SU-DHL-6 (cell line): ENCODE data around the gene FAM53A.

Experiments used
- H2AFZ ChIP-seq: fragments of 200-600 bp; sonication (generic); 2 replicates; pipeline ENCODE4 v1.6.1; 2014; ENCODE audit warnings: low read depth, mild to moderate bottlenecking, moderate library complexity, mixed read lengths, antibody characterized with exemption, low read length; ENCODE audit not compliant: severe bottlenecking
- H3F3A ChIP-seq: fragments of 200-600 bp; shearing (Covaris generic); 2 replicates; pipeline ENCODE4 v1.6.0; 2016; ENCODE audit warnings: antibody characterized with exemption, mild to moderate bottlenecking; ENCODE audit not compliant: insufficient read depth
- H3K27ac ChIP-seq: fragments of 200-600 bp; sonication (generic); 2 replicates; pipeline ENCODE4 v1.5.1; 2016; ENCODE audit warnings: low read depth, mild to moderate bottlenecking, low read length, moderate library complexity, mixed read lengths
- H3K27me3 ChIP-seq: fragments of 200-600 bp; sonication (generic), shearing (Covaris generic); 2 replicates; pipeline ENCODE4 v1.6.0; 2014; ENCODE audit warnings: mild to moderate bottlenecking, low read length
- H3K36me3 ChIP-seq: fragments of 200-600 bp; sonication (generic); 2 replicates; pipeline ENCODE4 v1.6.1; 2014; ENCODE audit warnings: mild to moderate bottlenecking, low read length, mixed read lengths
- H3K4me2 ChIP-seq: fragments of 300-600, 200-600 bp; shearing (Covaris generic), sonication (generic); 2 replicates; pipeline ENCODE4 v1.6.0; 2014; ENCODE audit warnings: low read length, low read depth, mild to moderate bottlenecking; ENCODE audit not compliant: poor library complexity, severe bottlenecking
- H3K4me3 ChIP-seq: fragments of 200-600 bp; sonication (generic); 2 replicates; pipeline ENCODE4 v1.5.1; 2014; ENCODE audit warnings: antibody characterized with exemption, low read length, mild to moderate bottlenecking, mixed read lengths; ENCODE audit not compliant: insufficient read depth, poor library complexity, severe bottlenecking
- H3K79me2 ChIP-seq: fragments of 200-600 bp; sonication (generic); 2 replicates; pipeline ENCODE4 v1.6.1; 2014; ENCODE audit warnings: mild to moderate bottlenecking, low read length, moderate library complexity; ENCODE audit not compliant: insufficient read depth
- H3K9ac ChIP-seq: fragments of 200-600 bp; sonication (generic); 2 replicates; pipeline ENCODE4 v1.7.0; 2014; ENCODE audit warnings: mild to moderate bottlenecking, low read length
- H3K9me2 ChIP-seq: fragments of 200-600 bp; sonication (generic); replicated peaks from 2 replicates; pipeline ENCODE4 v1.6.1; 2014; ENCODE audit warnings: low read length; ENCODE audit not compliant: insufficient read depth
- H3K9me3 ChIP-seq: fragments of 200-600 bp; sonication (generic); 2 replicates; pipeline ENCODE4 v1.6.1; 2014; ENCODE audit warnings: low read length, mixed read lengths; ENCODE audit not compliant: insufficient read depth
- H4K20me1 ChIP-seq: fragments of 200-600 bp; sonication (generic); 2 replicates; pipeline ENCODE4 v1.6.1; 2014; ENCODE audit warnings: low read depth, mild to moderate bottlenecking, antibody characterized with exemption, low read length, moderate library complexity, mixed read lengths
- EZH2phosphoT487 ChIP-seq: fragments of 200-600 bp; sonication (generic), shearing (Covaris generic); conservative IDR thresholded peaks from 2 replicates; pipeline ENCODE4 v1.6.1; 2018; ENCODE audit warnings: mild to moderate bottlenecking, antibody characterized with exemption, low read length, moderate library complexity, mixed read lengths
- TF ChIP-seq, protein P1 (sequence below): fragments of 200-600 bp; sonication (generic); IDR thresholded peaks from one replicate; pipeline ENCODE4 v1.5.1; 2017; ENCODE audit warnings: antibody characterized with exemption, mild to moderate bottlenecking, low read length, moderate library complexity; ENCODE audit not compliant: insufficient read depth, poor library complexity, severe bottlenecking

FAM53A gene

DNA sequence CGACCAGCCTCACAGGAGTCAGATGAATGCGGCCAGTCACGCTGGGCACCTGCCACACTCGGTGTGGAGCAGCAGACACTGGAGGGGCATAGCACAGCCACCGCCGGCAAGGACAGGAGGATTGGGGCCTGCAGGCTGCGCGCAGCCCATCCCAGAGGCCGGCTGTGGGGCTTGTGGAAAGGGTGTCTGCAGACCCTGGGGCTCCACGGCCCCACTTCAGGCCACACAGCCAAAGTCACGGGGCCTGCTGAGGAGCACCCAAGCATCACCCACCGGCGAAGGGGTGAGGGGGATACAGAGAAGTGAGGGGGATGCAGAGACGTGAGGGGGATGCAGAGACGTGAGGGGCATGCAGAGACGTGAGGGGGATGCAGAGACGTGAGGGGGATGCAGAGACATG, 70.1 kb downstream of the FAM53A start:
- H3K9me2 ChIP-seq: no peaks in the 10 kb centered on the region
- no peaks in the 10 kb centered on the region for H3K36me3 ChIP-seq
- no peaks in the 10 kb centered on the region for H3K27me3 ChIP-seq
- no peaks in the 10 kb centered on the region for H3F3A ChIP-seq
- no peaks in the 10 kb centered on the region for H4K20me1 ChIP-seq
- H3K4me3 ChIP-seq: no peak overlapping the region
- H3K9ac ChIP-seq: no peak overlapping the region
- H3K79me2 ChIP-seq: no peaks in the 10 kb centered on the region
- H3K4me2 ChIP-seq: no peak overlapping the region
- no peak for TF ChIP-seq EZH2phosphoT487
- TF ChIP-seq, protein P1, sequence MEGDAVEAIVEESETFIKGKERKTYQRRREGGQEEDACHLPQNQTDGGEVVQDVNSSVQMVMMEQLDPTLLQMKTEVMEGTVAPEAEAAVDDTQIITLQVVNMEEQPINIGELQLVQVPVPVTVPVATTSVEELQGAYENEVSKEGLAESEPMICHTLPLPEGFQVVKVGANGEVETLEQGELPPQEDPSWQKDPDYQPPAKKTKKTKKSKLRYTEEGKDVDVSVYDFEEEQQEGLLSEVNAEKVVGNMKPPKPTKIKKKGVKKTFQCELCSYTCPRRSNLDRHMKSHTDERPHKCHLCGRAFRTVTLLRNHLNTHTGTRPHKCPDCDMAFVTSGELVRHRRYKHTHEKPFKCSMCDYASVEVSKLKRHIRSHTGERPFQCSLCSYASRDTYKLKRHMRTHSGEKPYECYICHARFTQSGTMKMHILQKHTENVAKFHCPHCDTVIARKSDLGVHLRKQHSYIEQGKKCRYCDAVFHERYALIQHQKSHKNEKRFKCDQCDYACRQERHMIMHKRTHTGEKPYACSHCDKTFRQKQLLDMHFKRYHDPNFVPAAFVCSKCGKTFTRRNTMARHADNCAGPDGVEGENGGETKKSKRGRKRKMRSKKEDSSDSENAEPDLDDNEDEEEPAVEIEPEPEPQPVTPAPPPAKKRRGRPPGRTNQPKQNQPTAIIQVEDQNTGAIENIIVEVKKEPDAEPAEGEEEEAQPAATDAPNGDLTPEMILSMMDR: no peak
- H3K27ac ChIP-seq: no peak overlapping the region
- H2AFZ ChIP-seq: no peak overlapping the region
- no peaks in the 10 kb centered on the region for H3K9me3 ChIP-seq

DNA sequence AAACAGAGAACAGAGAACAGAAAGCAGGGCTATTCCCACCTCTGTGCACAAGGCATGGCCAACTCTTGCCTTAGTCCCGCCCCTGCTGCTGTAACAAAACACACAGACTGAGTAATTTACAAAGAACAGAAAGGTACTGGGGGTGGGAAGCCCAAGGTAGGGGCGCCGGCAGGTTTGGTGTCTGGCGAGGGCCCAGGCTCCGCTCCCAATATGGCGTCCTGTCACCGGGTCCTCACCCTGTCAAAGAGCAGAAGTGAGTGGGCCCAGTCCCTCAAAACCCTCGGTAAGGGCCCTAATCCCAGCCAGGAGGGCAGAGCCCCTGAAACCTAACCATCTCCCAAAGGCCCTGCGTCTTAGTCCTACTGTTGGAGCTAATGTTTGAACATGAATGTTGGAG, 71.0 kb downstream of the FAM53A start:
- Histone ChIP-seq H3K9ac (no peak overlapping the region), H3K4me3 (no peak overlapping the region), H3K27me3 (no peaks in the 10 kb centered on the region), H3K9me3 (no peaks in the 10 kb centered on the region), H3K79me2 (no peaks in the 10 kb centered on the region), H2AFZ (no peak overlapping the region), H3K27ac (no peak overlapping the region), H3K4me2 (no peak overlapping the region), H3K36me3 (no peaks in the 10 kb centered on the region), H3F3A (no peaks in the 10 kb centered on the region), H3K9me2 (no peaks in the 10 kb centered on the region), H4K20me1 (no peaks in the 10 kb centered on the region)
- TF ChIP-seq EZH2phosphoT487: no peak
- TF ChIP-seq, protein P1: no peak

DNA sequence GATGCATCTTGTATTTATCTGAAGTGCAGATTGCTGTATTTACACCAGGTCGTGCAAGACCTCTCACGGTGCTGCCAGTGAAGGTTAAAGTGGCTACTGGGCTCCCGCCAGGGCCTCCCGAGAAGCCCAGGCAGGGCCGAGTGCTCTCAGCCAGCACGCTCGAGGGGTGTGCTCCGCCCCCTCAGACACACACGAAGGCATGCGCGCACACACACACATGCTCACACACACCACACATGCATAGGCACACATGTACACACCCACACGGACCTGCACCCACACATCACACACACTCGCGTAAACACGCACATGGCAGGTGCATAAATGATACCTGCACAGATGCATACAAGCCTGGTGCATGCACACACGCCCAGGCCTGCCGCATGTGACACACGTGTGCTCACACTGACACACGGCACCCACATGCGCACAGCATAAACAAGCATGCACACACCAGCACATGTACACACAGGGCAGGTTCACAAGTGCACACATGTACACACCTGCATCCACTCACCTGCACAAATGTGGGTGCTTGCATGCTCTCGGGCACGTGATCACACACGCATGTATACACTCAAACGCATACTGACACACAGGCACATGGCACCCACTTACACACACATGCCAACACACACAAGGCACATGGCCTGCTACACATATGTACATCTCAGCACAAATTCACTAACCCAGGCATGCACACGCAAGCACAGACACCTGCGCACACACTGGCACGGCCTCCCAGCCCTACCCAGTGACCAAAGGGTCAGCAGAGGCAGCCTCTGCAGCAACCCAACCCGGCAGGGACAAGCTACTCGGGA, 71.6 kb downstream of the FAM53A start:
- H3K9ac ChIP-seq: no peak overlapping the region
- H3K79me2 ChIP-seq: no peaks in the 10 kb centered on the region
- no peak overlapping the region for H3K4me2 ChIP-seq
- no peaks in the 10 kb centered on the region for H3F3A ChIP-seq
- no peaks in the 10 kb centered on the region for H4K20me1 ChIP-seq
- no peaks in the 10 kb centered on the region for H3K27me3 ChIP-seq
- no peaks in the 10 kb centered on the region for H3K36me3 ChIP-seq
- no peak for TF ChIP-seq EZH2phosphoT487
- TF ChIP-seq, protein P1: no peak
- no peak overlapping the region for H3K4me3 ChIP-seq
- H3K9me2 ChIP-seq: no peaks in the 10 kb centered on the region
- no peak overlapping the region for H3K27ac ChIP-seq
- H2AFZ ChIP-seq: no peak overlapping the region
- no peaks in the 10 kb centered on the region for H3K9me3 ChIP-seq
